UCSD-AML1 (cell line): ENCODE measurements around the gene GALK1.
"Not testable (repeated sequence)": the region's sequence is repeated elsewhere in the genome, so short reads cannot be mapped to it uniquely, and the experiment has no call there.

Experiments used
- DNase-seq: peaks from one replicate; lab custom pipeline; 2025; ENCODE audit not compliant: unreplicated experiment; lab: John Stamatoyannopoulos, UW

GALK1 gene

DNA sequence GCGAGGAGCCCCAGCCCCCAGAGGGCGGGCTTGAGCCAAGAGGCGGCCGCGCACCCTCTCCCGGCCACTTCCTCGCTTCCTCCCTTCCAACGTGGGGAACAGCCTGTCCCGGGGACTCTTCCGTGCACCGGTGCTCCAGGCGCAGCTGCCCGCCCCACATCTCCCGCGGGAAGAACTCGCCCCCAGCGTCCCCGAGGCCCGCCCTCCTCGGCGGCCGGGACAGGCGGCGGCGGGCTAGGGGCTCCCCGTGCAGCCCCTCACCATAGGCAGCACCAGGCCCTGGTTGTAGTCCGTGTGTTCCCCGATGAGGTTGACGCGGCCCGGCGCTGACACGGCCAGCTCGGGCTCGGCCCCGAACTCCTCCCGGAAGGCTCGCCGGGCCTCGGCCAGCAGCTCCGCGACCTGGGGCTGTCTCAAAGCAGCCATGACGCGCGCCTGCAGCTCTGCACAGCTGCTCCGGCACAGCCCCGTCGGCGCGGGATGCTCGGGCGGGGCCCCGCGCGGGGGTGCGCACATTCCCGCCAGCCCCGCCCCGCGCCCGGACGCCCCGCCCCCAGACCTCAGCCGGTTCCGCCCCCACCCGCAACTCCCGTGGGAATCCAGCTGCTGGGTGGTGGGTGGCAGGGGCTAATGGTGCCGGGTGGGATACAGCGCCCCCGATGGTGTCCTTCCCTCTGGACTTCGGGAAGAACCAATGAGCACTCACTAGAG, at the start of gene GALK1:
GALK1 (minus strand) TSS at position 482 of the 711 bp plus-strand sequence; CDS start at position 426, 56 bp downstream.
- DNase-seq: peak; percentile 80

DNA sequence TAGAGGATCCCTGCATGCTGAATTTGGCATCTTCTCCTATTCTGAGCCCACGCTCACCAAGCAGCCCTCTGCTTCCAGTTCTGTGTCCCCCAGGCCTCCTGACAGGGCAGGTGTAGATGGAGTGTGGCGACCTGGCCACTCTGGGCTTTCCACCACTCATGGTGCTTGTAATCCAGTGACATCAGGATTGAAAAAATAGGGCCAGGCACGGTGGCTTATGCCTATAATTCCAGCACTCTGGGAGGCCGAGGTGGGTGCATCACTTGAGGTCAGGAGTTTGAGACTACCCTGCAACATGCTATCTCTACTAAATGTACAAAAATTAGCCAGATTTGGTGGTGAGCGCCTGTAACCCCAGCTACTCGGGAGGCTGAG, 49.0 kb upstream of the GALK1 start:
- DNase-seq: no peak

GRCh38 chr17:75813081-75814020, 48.4 kb upstream of the GALK1 start:
- DNase-seq: no peak

- DNase-seq: no peak
These were observed 47.4 kb upstream of the GALK1 start for GRCh38 chr17:75812096-75813013.

DNA sequence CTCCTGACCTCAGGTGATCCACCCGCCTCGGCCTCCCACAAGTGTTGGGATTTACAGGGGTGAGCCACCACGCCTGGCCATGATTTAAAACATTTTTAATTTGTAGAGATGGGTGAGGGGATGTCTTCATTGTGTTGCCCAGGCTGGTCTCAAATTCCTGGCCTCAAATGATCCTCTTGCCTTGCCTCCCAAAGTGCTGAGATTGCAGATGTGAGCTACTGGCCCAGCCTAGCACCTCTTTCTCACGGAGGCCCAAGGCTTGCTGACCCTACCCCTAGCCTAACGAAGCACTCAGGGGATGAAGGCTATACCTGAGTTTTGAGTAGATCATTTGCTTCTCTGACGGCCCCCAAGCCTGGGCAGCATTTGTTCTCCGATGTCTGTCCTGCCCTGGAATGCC, 46.2 kb upstream of the GALK1 start:
- DNase-seq: no peak

GRCh38 chr17:75810756-75811155, 45.8 kb upstream of the GALK1 start:
- not testable (repeated sequence) for DNase-seq

DNA sequence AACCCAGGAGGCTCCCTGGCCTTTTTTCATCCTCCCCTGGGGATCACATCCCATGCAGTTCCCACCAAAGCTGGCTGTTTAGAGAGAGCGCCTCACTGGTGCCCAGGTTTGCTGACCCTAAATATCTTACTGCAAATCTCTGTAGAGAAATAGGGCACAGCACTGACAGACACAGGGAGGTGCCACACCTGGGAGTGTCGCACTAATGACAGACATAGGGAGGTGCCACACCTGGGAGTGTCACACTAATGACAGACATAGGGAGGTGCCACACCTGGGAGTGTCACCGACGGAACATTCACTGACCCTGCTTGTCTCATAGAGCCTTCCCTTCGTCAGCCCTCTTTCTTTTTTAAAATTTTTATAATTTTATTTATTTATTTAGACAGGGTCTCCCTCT, 45.2 kb upstream of the GALK1 start:
- DNase-seq: no peak

DNA sequence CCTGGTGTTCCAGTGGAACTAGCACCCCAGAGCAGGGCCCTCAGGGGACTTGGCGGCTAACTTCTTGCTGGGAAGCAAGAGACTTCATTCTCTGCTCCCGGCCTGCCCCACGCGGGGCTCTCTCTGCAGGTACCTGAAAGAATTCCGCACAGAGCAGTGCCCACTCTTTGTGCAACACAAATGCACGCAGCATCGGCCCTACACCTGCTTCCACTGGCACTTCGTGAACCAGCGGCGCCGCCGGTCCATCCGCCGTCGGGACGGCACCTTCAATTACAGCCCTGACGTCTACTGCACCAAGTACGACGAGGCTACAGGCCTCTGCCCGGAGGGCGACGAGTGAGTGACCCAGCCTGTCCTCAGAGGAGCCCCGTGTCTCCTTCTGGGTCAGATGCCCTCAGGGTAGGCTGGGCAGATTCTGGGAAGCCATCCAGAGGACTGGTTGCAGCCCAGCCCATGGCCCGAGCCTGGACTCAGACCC, 44.7 kb upstream of the GALK1 start:
- no peak for DNase-seq

DNA sequence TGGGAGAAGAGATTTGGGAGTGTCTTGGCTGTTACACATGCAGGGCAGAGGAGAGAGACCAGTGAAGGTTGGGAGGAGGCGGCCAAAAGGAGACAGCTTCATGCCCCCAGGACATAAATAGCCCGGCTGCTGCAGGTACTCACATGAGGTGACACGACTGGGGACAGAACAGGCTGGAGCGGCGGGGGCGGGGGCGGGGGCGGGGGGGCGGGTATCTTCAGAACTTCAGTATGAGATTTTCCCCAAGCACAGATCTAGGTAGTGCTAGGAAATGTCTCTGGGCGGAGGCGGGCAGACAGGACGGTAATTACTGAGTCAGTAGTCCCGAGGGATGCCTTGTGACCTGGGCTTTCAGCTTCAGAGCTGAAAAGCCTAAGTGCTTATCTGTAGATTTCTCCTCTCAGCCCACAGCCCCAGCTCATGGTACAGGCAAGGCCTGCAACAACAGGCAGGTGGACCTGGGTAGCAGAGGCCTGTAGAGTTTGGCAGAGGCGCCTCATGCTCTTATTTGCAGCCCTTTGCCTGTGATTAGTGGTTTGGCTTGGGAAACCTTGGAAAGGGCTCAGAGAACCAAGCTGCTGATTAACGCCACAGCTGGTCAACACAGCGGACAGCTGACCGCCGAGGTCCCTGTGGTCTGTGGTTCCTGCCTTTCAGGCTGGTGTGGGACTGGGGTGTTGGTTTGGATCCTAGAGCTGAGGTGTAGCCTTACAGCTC, 44.1 kb upstream of the GALK1 start:
- DNase-seq: no peak

DNA sequence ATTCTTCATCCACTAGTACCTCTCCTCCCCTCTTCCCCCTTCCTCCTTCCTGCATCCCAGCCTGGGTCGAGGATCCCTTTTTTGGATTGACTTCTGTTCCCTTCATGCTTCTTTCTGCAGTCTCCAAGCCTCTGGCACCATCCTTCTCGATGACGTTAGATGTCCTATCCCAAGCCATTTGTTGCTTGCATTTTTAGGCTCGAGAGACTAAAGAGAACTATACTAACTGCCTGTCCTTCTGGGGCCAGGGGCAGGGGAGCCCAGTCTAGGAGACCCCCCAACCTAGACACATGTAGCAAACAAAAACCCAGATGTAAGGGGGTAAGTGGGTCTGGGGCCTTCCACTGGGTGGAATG, 43.5 kb upstream of the GALK1 start:
- no peak for DNase-seq

GRCh38 chr17:75807861-75808260, 42.9 kb upstream of the GALK1 start:
- no peak for DNase-seq

DNA sequence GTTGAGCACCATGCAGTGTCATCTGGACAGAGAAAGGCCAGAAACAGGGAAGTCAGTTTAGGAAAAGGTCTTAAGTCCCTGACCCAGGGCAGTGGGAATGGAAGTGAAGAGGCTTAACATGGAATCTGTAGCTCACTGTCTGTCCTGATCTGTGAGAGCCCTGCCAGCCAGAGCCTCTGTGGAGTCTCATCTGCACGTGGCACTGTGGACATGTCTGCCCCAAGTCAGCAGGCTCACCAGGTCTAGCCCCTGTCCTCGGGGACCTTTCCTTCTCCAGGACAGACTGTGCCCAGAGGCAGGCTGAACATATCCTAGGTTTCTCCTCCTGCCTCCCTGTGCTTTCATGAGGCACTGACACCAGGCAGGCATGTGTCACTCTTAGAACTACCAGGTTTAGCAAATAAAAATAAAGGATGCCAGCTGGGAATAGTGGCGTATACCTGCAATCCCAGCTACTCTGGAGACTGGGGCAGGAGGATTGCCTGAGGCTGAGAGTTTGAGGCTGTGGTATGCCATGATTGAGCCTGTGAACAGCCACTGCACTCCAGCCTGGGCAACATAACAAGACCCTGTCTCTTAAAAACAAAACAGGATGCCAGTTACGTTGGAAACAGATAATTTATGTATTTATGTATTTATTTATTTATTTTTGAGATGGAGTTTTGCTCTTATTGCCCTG, 42.0 kb upstream of the GALK1 start:
- no peak for DNase-seq

- no peak for DNase-seq
These were observed 38.9 kb upstream of the GALK1 start for GRCh38 chr17:75803883-75804282.

GRCh38 chr17:75799402-75799801, 34.4 kb upstream of the GALK1 start:
- DNase-seq: no peak

DNA sequence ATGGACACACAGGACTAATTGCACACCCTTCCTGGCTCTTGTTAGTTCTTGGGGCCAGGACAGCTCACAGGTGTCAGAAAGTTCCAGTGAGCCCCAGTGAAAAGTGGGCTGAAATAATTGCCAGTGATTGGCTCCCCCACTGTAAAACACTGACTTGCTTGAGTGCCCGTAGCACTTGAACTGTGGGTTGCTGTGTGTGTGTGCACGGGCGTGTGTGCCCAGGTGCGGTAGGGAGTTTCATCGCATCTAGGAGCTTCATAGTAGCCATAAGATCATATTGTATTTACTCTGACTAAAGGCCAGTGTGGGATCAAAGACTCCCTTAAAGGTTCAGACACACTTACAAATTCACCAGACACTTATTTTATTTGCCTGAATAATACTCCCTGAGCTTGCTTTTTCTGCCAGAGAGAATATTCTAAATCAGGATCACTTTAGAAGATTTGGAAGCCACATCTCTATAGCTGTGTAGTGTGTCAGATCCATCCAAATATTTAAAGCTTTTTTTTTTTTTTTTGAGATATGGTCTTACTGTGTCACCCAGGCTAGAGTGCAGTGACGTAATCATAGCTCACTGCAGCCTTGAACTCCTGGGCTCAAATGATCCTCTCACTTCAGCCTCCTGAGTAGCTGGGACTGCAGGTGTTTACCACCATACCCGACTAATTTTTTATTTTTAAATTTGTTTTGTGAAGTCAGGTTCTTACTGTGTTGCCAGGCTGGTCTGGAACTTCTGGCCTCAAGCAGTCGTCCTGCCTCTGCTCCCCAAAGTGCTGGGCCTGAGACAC, 31.0 kb upstream of the GALK1 start:
- DNase-seq: no peak

GRCh38 chr17:75793460-75793859, 28.5 kb upstream of the GALK1 start:
- no peak for DNase-seq

DNA sequence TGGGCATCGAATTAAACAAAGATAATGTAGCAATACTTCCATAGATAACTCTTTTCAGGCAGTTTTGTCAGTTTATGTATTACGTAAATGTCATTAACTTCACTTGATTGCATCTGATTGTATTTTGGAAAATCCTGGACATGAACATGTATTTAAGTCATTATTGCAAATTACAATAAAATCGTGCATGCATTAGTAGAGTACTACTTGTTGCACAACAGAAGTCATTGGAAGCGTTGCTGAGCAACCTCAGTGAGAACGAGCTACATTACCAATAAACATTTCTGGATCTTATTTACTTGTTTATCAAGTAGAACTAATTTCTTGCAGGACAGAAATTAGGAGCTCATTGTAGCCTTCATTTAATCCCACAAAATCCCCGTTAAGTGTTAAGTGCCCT, 26.3 kb upstream of the GALK1 start:
- no peak for DNase-seq

DNA sequence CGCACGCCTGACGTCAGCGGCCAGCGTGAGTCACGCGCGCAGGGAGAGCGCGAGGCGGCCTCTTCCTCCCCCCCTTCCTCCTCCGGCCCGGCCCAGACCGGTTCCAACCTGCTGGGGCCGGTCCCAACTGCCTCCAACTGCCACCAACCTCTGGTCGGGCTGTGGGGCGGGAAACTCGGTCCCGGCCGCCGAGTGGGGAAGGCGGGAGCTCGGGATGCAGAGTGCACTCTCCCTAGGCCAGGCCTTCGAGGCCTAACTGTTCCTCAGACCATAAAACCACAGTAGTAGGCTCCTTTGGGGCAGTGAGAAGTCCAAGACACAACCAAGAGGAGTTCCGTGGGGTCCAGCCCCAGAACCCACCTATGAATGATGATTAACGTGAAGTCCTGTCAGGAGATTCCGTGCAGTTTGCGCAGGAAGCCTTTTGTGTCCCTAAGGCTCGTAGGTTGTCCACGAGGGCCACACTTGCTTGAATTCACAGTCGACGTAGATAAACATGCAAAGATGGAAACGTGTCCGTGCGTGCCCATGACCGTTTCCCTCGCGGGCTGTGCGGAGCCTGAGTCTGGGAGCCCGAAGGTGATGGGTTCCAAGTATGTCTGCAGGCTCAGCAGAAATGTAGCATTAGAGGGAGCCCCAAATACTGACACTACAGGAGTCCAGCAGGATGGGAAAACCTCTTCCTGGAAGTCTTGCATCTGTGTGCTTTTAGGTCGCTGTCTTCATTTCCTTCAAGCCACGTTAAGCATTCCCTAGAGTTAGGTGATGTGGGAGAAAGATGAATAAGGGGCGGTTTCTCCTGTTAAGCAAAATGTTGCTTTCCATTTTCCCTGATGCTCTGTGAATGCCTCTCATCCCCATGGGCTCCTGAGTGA, 20.3 kb upstream of the GALK1 start:
- DNase-seq: peak; percentile 98
